ENCODE data around the gene SGPL1.

DNA sequence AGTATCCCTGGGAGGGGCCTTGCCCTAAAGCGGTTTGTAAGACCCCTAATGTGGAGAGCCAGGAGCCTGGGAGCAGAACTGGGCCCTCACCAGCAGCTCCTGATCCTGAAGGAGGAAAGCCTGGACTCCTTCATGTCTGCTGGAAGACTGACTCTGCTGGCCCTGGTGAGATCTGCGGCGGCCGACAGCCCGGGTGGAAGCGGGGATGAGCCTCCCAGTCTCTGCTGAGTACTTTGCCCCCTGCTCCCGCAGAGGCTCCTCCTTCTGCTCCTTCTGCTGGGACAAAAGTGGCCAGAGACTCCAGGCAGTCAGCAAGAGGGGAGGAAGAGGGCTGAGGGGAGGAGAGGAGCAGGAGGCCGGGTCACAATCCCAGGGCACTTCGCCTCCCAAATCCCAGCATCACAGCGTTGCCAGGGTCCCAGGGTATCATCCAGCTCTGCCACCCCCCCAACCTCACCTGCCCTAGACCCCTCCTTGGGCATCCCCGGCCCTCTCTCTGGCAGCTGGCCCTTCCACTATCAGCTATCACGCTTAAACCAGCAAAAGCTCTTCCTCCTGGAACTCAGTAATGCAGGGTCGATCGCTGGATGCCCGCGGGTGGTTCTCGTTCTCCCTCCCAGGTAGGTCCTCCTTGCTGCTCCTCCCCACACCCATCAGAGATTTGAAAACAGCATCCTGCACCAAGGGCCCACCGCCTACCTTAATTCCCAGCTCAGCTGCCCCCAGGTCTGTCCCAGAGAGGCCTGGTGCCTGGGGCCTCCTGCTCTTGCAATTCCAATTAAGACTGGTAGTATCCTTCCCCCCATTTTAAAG, 38.5 kb upstream of the SGPL1 start:
- TF ChIP-seq POLR2A (IDR thresholded peaks at IDR 0.05; ENCODE audit: low read depth, low read length) (no peak), POLR2AphosphoS5 (IDR thresholded peaks at IDR 0.05; ENCODE audit: low read depth, low read length) (no peak), TAF1 (IDR thresholded peaks at IDR 0.05; ENCODE audit: low read depth, low read length) (no peak), SPI1 (IDR thresholded peaks at IDR 0.05; ENCODE audit: low read depth, low read length) (no peak), POU2F2 (IDR thresholded peaks at IDR 0.05; ENCODE audit: low read depth, low read length) (no peak), PAX5 (IDR thresholded peaks at IDR 0.05; ENCODE audit: insufficient read depth, low read length, severe bottlenecking) (no peak)

All from GM12891 (cell line).